HFF-Myc (cell line): ENCODE measurements around the gene HORMAD2.
"Not testable (repeated sequence)": the region's sequence is repeated elsewhere in the genome, so short reads cannot be mapped to it uniquely, and the experiment has no call there.

Experiments
- DNase-seq: peaks from one replicate; pipeline ENCODE4 v3.0.0-alpha.2; 2011; ENCODE audit warnings: low read depth; ENCODE audit errors: extremely low read depth
- H3K4me3 ChIP-seq: replicated peaks from 2 replicates; pipeline ENCODE4 v1.5.1; 2011; ENCODE audit warnings: low read depth, mild to moderate bottlenecking, control low read depth, low read length
- CTCF ChIP-seq: IDR thresholded peaks from 2 replicates; pipeline ENCODE4 v1.5.1; 2012; ENCODE audit warnings: mild to moderate bottlenecking, low read depth, low read length, control low read depth; ENCODE audit errors: missing control alignments

The HORMAD2 gene

GRCh38 chr22:30197389-30197788, 117.1 kb downstream of the HORMAD2 start:
- no peak for TF ChIP-seq CTCF
- DNase-seq, result no peak
- H3K4me3 ChIP-seq, result no peak overlapping the region

GRCh38 chr22:30198152-30198825, 118.0 kb downstream of the HORMAD2 start:
- no peak for TF ChIP-seq CTCF
- no peak overlapping the region for H3K4me3 ChIP-seq
- no peak for DNase-seq

- no peak for TF ChIP-seq CTCF
- H3K4me3 ChIP-seq, result no peak overlapping the region
- no peak for DNase-seq
Measured at GRCh38 chr22:30198921-30199320, 118.7 kb downstream of the HORMAD2 start.

GRCh38 chr22:30200905-30201304, 120.6 kb downstream of the HORMAD2 start:
- DNase-seq, H3K4me3 ChIP-seq: not testable (repeated sequence)

DNA sequence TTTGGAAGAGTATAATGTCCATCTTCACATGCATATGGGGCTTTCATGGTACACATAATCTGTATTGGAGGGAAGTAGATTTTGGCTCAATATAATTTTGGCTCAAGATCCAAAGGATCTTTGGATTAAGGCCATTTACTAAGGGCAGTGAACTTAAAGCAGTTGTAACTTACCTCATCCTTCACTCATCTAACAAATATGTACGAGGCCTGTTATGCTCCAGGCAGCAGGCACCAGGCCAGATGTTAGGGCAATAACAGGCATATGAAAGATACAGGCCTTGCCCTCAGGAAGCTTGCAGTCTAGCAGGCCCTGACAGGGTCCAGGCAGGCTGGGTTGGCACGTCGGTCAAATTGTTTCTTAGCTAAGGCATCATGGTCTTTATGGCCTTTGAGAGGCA, 121.7 kb downstream of the HORMAD2 start:
- DNase-seq, result no peak
- no peak for TF ChIP-seq CTCF
- no peak overlapping the region for H3K4me3 ChIP-seq

DNA sequence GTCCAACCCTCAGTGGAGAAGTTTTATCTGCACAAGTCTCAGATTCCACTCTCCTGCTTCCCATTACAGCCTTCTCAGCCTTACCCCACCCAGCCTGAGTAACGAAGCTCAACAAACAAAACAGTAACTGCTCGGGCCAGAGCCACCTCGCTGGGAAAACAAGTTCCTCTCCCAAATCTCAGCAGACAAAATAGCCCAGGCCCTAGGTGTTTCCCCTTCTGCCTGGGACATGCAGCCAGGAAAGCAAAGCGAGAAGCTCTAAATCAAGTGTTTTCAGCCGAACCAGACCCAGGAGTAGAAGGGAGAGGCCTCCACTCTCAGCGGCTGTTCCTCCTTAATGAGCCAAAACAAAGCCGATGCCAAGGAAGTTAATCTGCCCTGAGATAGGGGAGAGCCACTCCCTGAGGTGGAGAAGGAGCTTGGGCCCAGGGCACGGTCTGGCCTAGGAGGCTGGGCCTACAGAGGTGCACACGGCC, 122.3 kb downstream of the HORMAD2 start:
- TF ChIP-seq CTCF, result no peak
- H3K4me3 ChIP-seq, result no peak overlapping the region
- no peak for DNase-seq

DNA sequence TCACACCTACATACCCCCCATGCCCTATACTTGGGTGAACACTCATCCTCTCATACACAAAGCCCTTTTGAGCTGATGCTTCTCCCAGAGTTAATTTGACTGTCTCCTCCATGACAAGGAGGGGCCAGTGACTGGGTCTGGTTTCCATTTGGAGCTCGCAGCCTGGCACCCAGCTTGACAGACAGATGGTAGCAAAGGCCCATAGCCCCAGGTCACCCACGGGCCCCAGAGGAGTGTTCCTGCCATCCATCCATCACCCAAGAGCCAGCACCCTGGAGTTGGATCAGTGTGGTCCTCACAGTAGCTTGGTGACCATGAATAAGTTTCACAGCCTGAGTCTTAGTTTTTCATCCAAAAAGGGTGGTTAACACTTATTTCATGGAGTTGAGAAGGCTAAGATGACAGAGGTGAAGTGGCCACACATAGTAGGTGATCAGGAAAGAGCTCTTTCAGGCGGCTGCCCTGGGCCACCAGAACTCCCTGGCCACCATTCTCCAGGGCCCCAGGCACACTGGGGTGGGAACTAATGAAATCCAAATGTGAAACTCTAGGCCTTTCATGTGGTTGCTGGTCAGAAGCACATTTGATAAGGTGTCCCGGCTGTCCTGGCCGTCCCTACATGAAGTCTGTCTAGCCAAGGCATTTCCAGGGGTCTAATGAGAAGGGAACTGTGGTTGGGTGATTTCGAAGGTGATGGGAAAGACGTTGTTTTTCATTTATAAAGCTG, 123.9 kb downstream of the HORMAD2 start:
- DNase-seq, result no peak
- no peak overlapping the region for H3K4me3 ChIP-seq
- TF ChIP-seq CTCF, result no peak
